Heart left ventricle (tissue), 16 donors: Measurements from ENCODE around the gene SPTBN1. TPM values are rescaled to one million over a fixed set of nuclear protein-coding genes. Genes with fewer than 3 reads are reported as not detected.

ENCODE experiments used
- ATAC-seq, 4 donors: fragments of 200-7000 bp; cut with Tn5 transposase; one replicate each; pipeline ENCODE4 v1.9.1; 2020 to 2022; ENCODE audit warnings: moderate library complexity in 4 of 4, mild to moderate bottlenecking in 3 of 4, moderate number of reproducible peaks in 1 of 4
- DNase-seq, 5 donors: peaks; one replicate each; pipeline ENCODE4 v3.0.0-alpha.2; 2020
- H3K27ac ChIP-seq, 12 donors: fragments of 200-600 bp; sonication (generic) in 4 of 12; one replicate each; pipeline versions ENCODE4 v1.5.0 to v1.8.0; 2016 to 2022; ENCODE audit warnings: mild to moderate bottlenecking in 2 of 12
- H3K27me3 ChIP-seq, 9 donors: fragments of 200-600 bp; sonication (generic) in 2 of 9; one replicate each; pipeline versions ENCODE4 v1.5.1 to v1.8.0; 2016 to 2022; ENCODE audit warnings: mild to moderate bottlenecking in 3 of 9
- H3K36me3 ChIP-seq, 9 donors: fragments of 200-600 bp; sonication (generic) in 2 of 9; one replicate each; pipeline versions ENCODE4 v1.5.0 to v1.8.0; 2018 to 2022; ENCODE audit warnings: mild to moderate bottlenecking in 2 of 9
- H3K4me1 ChIP-seq, 12 donors: fragments of 200-600 bp; sonication (generic) in 4 of 12; one replicate each; pipeline versions ENCODE4 v1.5.0 to v1.8.0; 2016 to 2022; ENCODE audit warnings: mild to moderate bottlenecking in 3 of 12
- H3K4me3 ChIP-seq, 12 donors: fragments of 200-600 bp; sonication (generic) in 4 of 12; one replicate each; pipeline versions ENCODE4 v1.5.0 to v1.8.0; 2017 to 2022; ENCODE audit warnings: mild to moderate bottlenecking in 9 of 12, moderate library complexity in 4 of 12
- H3K9me3 ChIP-seq, 12 donors: fragments of 200-600 bp; sonication (generic) in 4 of 12; one replicate each; pipeline versions ENCODE4 v1.5.0 to v1.8.0; 2016 to 2022; ENCODE audit warnings: mild to moderate bottlenecking in 1 of 12
- POLR2A ChIP-seq, 2 donors: fragments of 450-650 bp; IDR thresholded peaks; one replicate each; pipeline ENCODE4 v1.6.1; 2017; ENCODE audit warnings: antibody characterized with exemption in 2 of 2, mild to moderate bottlenecking in 2 of 2, moderate library complexity in 2 of 2
- WGBS, 4 donors: extraction: QIAGEN DNeasy Blood & Tissue Kit in 2 of 4; methylation state at CpG; one replicate each; pipeline versions ENCODE4 v1.1.5 to v1.1.7; 2013 to 2018; 5-methylcytosine and 5-hydroxymethylcytosine counted together
- intact Hi-C, 10 donors: fragments of 100-400 bp; cut with DNase I; formaldehyde crosslinking; loops; one replicate each; pipeline versions ENCODE4 v1.11.1 to v1.14.2; 2022
- polyA plus RNA-seq, 2 donors: library from polyadenylated mRNA; stranded (reverse); fragments of 200-250 nt; gene quantifications; one replicate each; pipeline ENCODE4 v1.2.3, GENCODE V29; 2013
- total RNA-seq, 9 donors: library from RNA; depleted of rRNA in 2 of 9; stranded (reverse); fragments of >200 nt in 2 of 9; fragmentation: NEBNext Ultra II Directional in 3 of 9; extraction: Animal tissue kit (Norgen Biotek cat#: 25700) in 3 of 9; gene quantifications; one replicate each; pipeline versions ENCODE4 v1.1.0 to v1.2.4, GENCODE V29; 2016 to 2023
- TF ChIP-seq, protein P1 (sequence below), 12 donors: fragments of 200-600 bp; sonication (generic) in 4 of 12; IDR thresholded peaks; one replicate each; pipeline versions ENCODE4 v1.5.0 to v1.8.0; 2018 to 2022; ENCODE audit warnings: antibody characterized with exemption in 12 of 12, mild to moderate bottlenecking in 5 of 12
- donor health status: ischemic (EF 13 %, LVEDD 7.1; RV severe dilation, severe dysfunction).
- donor health status: healthy with polysubstance abuse.
- donor health status: DM: no; HTN: yes; CAD: no.
- donor health status: DM: no; HTN: no; CAD: no.
- donor health status: ischemic (EF 25% LVEDD 6.9; RV normal size, moderate dysfunction).
- donor health status: ischemic (EF 25% LVEDD 5.7; RV mildly dilated, moderate dysfunction).
- donor health status: healthy.
- donor health status: DM: yes; HTN: yes; CAD: no.
- donor health status: ischemic (EF 35%, LVEDD 5.7; RV mildly dilated, moderate dysfunction).
- donor health status: nonischemic (EF 11% LVEDD 7.7; RV severe dilation, severe dysfunction).
- donor health status: DM: yes; HTN: yes; CAD: no.
- donor health status: PGD.
- donor health status: ischemic (EF 29% LVEDD 5.4; RV normal size, mild dysfunction).
- donor health status: nonischemic (EF 23%, LVEDD 6.1; RV moderate dilation, normal function).

Gene SPTBN1
- total and polyA plus RNA-seq, 11 donors: 124 to 659 (median 422) TPM

- Histone ChIP-seq H3K4me1 (peaks cover 39 to 96% (median 83%) of the 10 kb centered on the region in 12 donors), H3K4me3 (no peak overlapping the region), H3K9me3 (no peaks in the 10 kb centered on the region), H3K27me3 (no peaks in the 10 kb centered on the region), H3K36me3 (peaks cover 0 to 34% (median 26%) of the 10 kb centered on the region in 9 donors), H3K27ac (peak overlapping the region in 11 of 12 donors; percentile 44 to 82 (median 73))
- intact Hi-C loops: loop anchor here in 2 of 10 donors (5.0 kb wide), 2 partner anchors 33 to 42 kb away; no protein-coding TSS in a partner anchor
- ATAC-seq (no peak), DNase-seq (no peak)
- 87 to 93% (median 91%) methylated on average over 13 of the region's 13 CpGs for WGBS, 4 donors
- TF ChIP-seq POLR2A (IDR thresholded peaks at IDR 0.05): no peak
- TF ChIP-seq, protein P1, sequence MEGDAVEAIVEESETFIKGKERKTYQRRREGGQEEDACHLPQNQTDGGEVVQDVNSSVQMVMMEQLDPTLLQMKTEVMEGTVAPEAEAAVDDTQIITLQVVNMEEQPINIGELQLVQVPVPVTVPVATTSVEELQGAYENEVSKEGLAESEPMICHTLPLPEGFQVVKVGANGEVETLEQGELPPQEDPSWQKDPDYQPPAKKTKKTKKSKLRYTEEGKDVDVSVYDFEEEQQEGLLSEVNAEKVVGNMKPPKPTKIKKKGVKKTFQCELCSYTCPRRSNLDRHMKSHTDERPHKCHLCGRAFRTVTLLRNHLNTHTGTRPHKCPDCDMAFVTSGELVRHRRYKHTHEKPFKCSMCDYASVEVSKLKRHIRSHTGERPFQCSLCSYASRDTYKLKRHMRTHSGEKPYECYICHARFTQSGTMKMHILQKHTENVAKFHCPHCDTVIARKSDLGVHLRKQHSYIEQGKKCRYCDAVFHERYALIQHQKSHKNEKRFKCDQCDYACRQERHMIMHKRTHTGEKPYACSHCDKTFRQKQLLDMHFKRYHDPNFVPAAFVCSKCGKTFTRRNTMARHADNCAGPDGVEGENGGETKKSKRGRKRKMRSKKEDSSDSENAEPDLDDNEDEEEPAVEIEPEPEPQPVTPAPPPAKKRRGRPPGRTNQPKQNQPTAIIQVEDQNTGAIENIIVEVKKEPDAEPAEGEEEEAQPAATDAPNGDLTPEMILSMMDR (IDR thresholded peaks at IDR 0.05): no peak
Observed at GRCh38 chr2:54595161-54595803, 139.2 kb downstream of the SPTBN1 start.

- Histone ChIP-seq H3K27me3 (no peaks in the 10 kb centered on the region), H3K27ac (peak overlapping the region in 11 of 12 donors; percentile 44 to 82 (median 73)), H3K4me3 (peak overlapping the region in 1 of 12 donors; percentile 17), H3K4me1 (peaks cover 39 to 96% (median 83%) of the 10 kb centered on the region in 12 donors), H3K36me3 (peaks cover 0 to 34% (median 26%) of the 10 kb centered on the region in 9 donors), H3K9me3 (no peaks in the 10 kb centered on the region)
- DNase-seq (peak in 4 of 5 donors; percentile 70 to 89 (median 74)), ATAC-seq (peak; percentile 41 to 83 (median 77))
- intact Hi-C loops: loop anchor here in 2 of 10 donors (5.0 kb wide), 2 partner anchors 34 to 41 kb away; no protein-coding TSS in a partner anchor
- no peak for TF ChIP-seq POLR2A (IDR thresholded peaks at IDR 0.05)
- TF ChIP-seq, protein P1 (IDR thresholded peaks at IDR 0.05): peak in 1 of 12 donors; percentile 24
- WGBS, 4 donors: 25 to 44% (median 26%) methylated on average over 15 of the region's 15 CpGs
Observed at GRCh38 chr2:54595999-54596902, 140.1 kb downstream of the SPTBN1 start.

- Histone ChIP-seq H3K4me1 (peaks cover 43 to 96% (median 84%) of the 10 kb centered on the region in 12 donors), H3K27ac (peak overlapping the region in 11 of 12 donors; percentile 44 to 82 (median 73)), H3K27me3 (no peaks in the 10 kb centered on the region), H3K4me3 (peak overlapping the region in 1 of 12 donors; percentile 17), H3K9me3 (no peaks in the 10 kb centered on the region), H3K36me3 (peaks cover 0 to 34% (median 25%) of the 10 kb centered on the region in 9 donors)
- ATAC-seq (peak; percentile 30 to 58 (median 52)), DNase-seq (peak; percentile 72 to 77 (median 74))
- TF ChIP-seq, protein P1 (IDR thresholded peaks at IDR 0.05): no peak
- no peak for TF ChIP-seq POLR2A (IDR thresholded peaks at IDR 0.05)
- intact Hi-C loops: loop anchor here in 2 of 10 donors (5.0 kb wide), 2 partner anchors 35 to 40 kb away; no protein-coding TSS in a partner anchor
- WGBS, 4 donors: 27 to 38% (median 32%) methylated on average over 5 of the region's 5 CpGs
Observed at GRCh38 chr2:54597153-54597848, 141.2 kb downstream of the SPTBN1 start.
